Thyroid gland (tissue), 4 donors: ENCODE measurements around the gene RPLP1. TPM values are rescaled to one million over a fixed set of nuclear protein-coding genes. Genes with fewer than 3 reads are reported as not detected.
A peak's percentile ranks its signal among the peaks of the same experiment; 100 is the strongest.

Experiments
- DNase-seq, 2 donors: peaks; one replicate each; pipeline ENCODE4 v3.0.0-alpha.2; 2019
- H3K27ac ChIP-seq, 3 donors: fragments of 200-600 bp; sonication (generic); 1 replicate in 2 of 3; 2 replicates in 1 of 3; pipeline ENCODE4 v1.5.1; 2016 to 2019; ENCODE audit warnings: mild to moderate bottlenecking in 1 of 3, moderate library complexity in 1 of 3
- H3K27me3 ChIP-seq: fragments of 200-600 bp; sonication (generic); one replicate; pipeline ENCODE4 v1.5.1; 2019
- H3K36me3 ChIP-seq, 2 donors: fragments of 200-600 bp; sonication (generic); one replicate each; pipeline ENCODE4 v1.5.1; 2016 to 2019
- H3K4me1 ChIP-seq, 2 donors: fragments of 200-600 bp; sonication (generic); one replicate each; pipeline ENCODE4 v1.5.1; 2017 to 2019
- H3K4me3 ChIP-seq, 3 donors: fragments of 200-600 bp; sonication (generic); replicated peaks in 1 of 3; 1 replicate in 2 of 3; 2 replicates in 1 of 3; pipeline ENCODE4 v1.5.1; 2016; ENCODE audit warnings: mild to moderate bottlenecking in 1 of 3
- H3K9me3 ChIP-seq: fragments of 200-600 bp; sonication (generic); one replicate; pipeline ENCODE4 v1.5.1; 2017
- CTCF ChIP-seq, 6 experiments: fragments of 200-600 bp in 3 of 6; fragments of 450-650 bp in 3 of 6; sonication (generic) in 3 of 6; IDR thresholded peaks; one replicate each; pipeline ENCODE4 v1.5.1; 2016 to 2019; ENCODE audit warnings: antibody characterized with exemption in 6 of 6, mild to moderate bottlenecking in 2 of 6, inconsistent platforms in 1 of 6, moderate library complexity in 1 of 6
- POLR2A ChIP-seq, 2 donors: fragments of 450-650 bp; IDR thresholded peaks; one replicate each; pipeline ENCODE4 v1.6.1; 2017; ENCODE audit warnings: antibody characterized with exemption in 2 of 2, mild to moderate bottlenecking in 2 of 2, moderate library complexity in 1 of 2
- WGBS, 2 donors: methylation state at CpG; one replicate each; pipeline ENCODE4 v1.1.5; 2017; 5-methylcytosine and 5-hydroxymethylcytosine counted together
- intact Hi-C: fragments of 100-400 bp; cut with DNase I; formaldehyde crosslinking; loops from one replicate; pipeline ENCODE4 v1.15.1; 2023
- total RNA-seq, 4 donors: library from RNA; depleted of rRNA; stranded (reverse); fragments of >200 nt; gene quantifications; one replicate each; pipeline ENCODE4 v1.2.3, GENCODE V29; 2016

The RPLP1 gene
- total RNA-seq, 4 donors from 2014 or later = 401 to 2,289 (median 606) TPM

- H3K27me3 ChIP-seq = no peaks in the 10 kb centered on the region
- H3K4me3 ChIP-seq = no peak overlapping the region
- peaks cover 0 to 10% of the 10 kb centered on the region in 2 donors for H3K4me1 ChIP-seq
- intact Hi-C loops = no loop called here
- peak; percentile 20 to 21 for DNase-seq
- H3K36me3 ChIP-seq = no peaks in the 10 kb centered on the region
- no peak overlapping the region for H3K27ac ChIP-seq
- TF ChIP-seq CTCF (IDR thresholded peaks at IDR 0.05) (no peak), POLR2A (IDR thresholded peaks at IDR 0.05) (no peak)
- H3K9me3 ChIP-seq = no peaks in the 10 kb centered on the region
- WGBS, 2 donors = 28 to 44% methylated on average over 3 of the region's 3 CpGs
Observed at GRCh38 chr15:69491038-69491505, 38.5 kb downstream of the RPLP1 start.

- H3K27me3 ChIP-seq = no peaks in the 10 kb centered on the region
- no peak for DNase-seq
- no peaks in the 10 kb centered on the region for H3K36me3 ChIP-seq
- 90 to 92% methylated on average over 2 of the region's 2 CpGs for WGBS, 2 donors
- TF ChIP-seq CTCF (IDR thresholded peaks at IDR 0.05) = no peak
- no peak for TF ChIP-seq POLR2A (IDR thresholded peaks at IDR 0.05)
- peaks cover 0 to 10% of the 10 kb centered on the region in 2 donors for H3K4me1 ChIP-seq
- H3K4me3 ChIP-seq = no peak overlapping the region
- no peak overlapping the region for H3K27ac ChIP-seq
- intact Hi-C loops = no loop called here
- H3K9me3 ChIP-seq = no peaks in the 10 kb centered on the region
Observed at GRCh38 chr15:69493406-69493805, 40.8 kb downstream of the RPLP1 start.

GRCh38 chr15:69496001-69496400 lies 43.4 kb downstream of the RPLP1 start:
- no peaks in the 10 kb centered on the region for H3K36me3 ChIP-seq
- no peak overlapping the region for H3K4me3 ChIP-seq
- WGBS, 2 donors = 58 to 60% methylated on average over 2 of the region's 2 CpGs
- no peaks in the 10 kb centered on the region for H3K4me1 ChIP-seq
- no peak for DNase-seq
- TF ChIP-seq POLR2A (IDR thresholded peaks at IDR 0.05) (no peak), CTCF (IDR thresholded peaks at IDR 0.05) (no peak)
- H3K27ac ChIP-seq = no peak overlapping the region
- H3K9me3 ChIP-seq = no peaks in the 10 kb centered on the region
- H3K27me3 ChIP-seq = no peaks in the 10 kb centered on the region
- intact Hi-C loops = no loop called here

GRCh38 chr15:69497076-69497475 lies 44.5 kb downstream of the RPLP1 start:
- Histone ChIP-seq H3K4me1 (no peaks in the 10 kb centered on the region), H3K27me3 (no peaks in the 10 kb centered on the region), H3K36me3 (no peaks in the 10 kb centered on the region), H3K4me3 (no peak overlapping the region), H3K27ac (no peak overlapping the region), H3K9me3 (no peaks in the 10 kb centered on the region)
- TF ChIP-seq POLR2A (IDR thresholded peaks at IDR 0.05) (no peak), CTCF (IDR thresholded peaks at IDR 0.05) (no peak)
- DNase-seq = no peak
- 100% methylated on average over 1 of the region's 1 CpG for WGBS, 2 donors
- intact Hi-C loops = no loop called here

GRCh38 chr15:69497667-69498066 lies 45.0 kb downstream of the RPLP1 start:
- Histone ChIP-seq H3K4me3 (no peak overlapping the region), H3K36me3 (no peaks in the 10 kb centered on the region), H3K9me3 (no peaks in the 10 kb centered on the region), H3K27me3 (no peaks in the 10 kb centered on the region), H3K4me1 (no peaks in the 10 kb centered on the region), H3K27ac (no peak overlapping the region)
- 55 to 71% methylated on average over 1 of the region's 1 CpG for WGBS, 2 donors
- TF ChIP-seq POLR2A (IDR thresholded peaks at IDR 0.05) (no peak), CTCF (IDR thresholded peaks at IDR 0.05) (no peak)
- no peak for DNase-seq
- intact Hi-C loops = no loop called here
